Left renal cortex interstitium (tissue), 4 donors: ENCODE data around the gene PLA2G4D. TPM values are rescaled to one million over a fixed set of nuclear protein-coding genes. Genes with fewer than 3 reads are reported as not detected.
"Not testable (repeated sequence)": the region's sequence is repeated elsewhere in the genome, so short reads cannot be mapped to it uniquely, and the experiment has no call there.

Experiments
- DNase-seq, 4 donors: peaks; one replicate each; pipeline ENCODE4 v3.0.0-alpha.2; 2013; ENCODE audit warnings: low read depth in 4 of 4, low spot score in 2 of 4, missing footprints in 1 of 4
- polyA plus RNA-seq, 4 donors: library from polyadenylated mRNA; unstranded; fragments of 120-200 nt; gene quantifications; one replicate each; pipeline ENCODE4 v1.2.1, GENCODE V29; 2013; ENCODE audit not compliant: insufficient read length in 4 of 4

Gene PLA2G4D
- polyA plus RNA-seq, 4 donors: 0.08 to 0.13 (median 0.08) TPM; not detected in 1

GRCh38 chr15:42093966-42094365 lies 396 bp downstream of the PLA2G4D start:
- DNase-seq: no peak

- DNase-seq: no peak
These were observed 1.7 kb downstream of the PLA2G4D start for GRCh38 chr15:42092398-42093318.

- not testable (repeated sequence) for DNase-seq
These were observed 2.5 kb downstream of the PLA2G4D start for GRCh38 chr15:42091753-42092397.

GRCh38 chr15:42090781-42091180 lies 3.6 kb downstream of the PLA2G4D start:
- DNase-seq: no peak

- no peak for DNase-seq
These were observed 4.0 kb downstream of the PLA2G4D start for GRCh38 chr15:42090370-42090769.

- no peak for DNase-seq
These were observed 4.4 kb downstream of the PLA2G4D start for GRCh38 chr15:42089942-42090341.

GRCh38 chr15:42088801-42089640 lies 5.3 kb downstream of the PLA2G4D start:
- no peak for DNase-seq

- DNase-seq: no peak
These were observed 6.2 kb downstream of the PLA2G4D start for GRCh38 chr15:42087926-42088800.

GRCh38 chr15:42087460-42087859 lies 6.9 kb downstream of the PLA2G4D start:
- DNase-seq: no peak

- no peak for DNase-seq
These were observed 8.6 kb downstream of the PLA2G4D start for GRCh38 chr15:42085721-42086120.

GRCh38 chr15:42085236-42085605 lies 9.1 kb downstream of the PLA2G4D start:
- DNase-seq: no peak

- DNase-seq: peak in 2 of 4 donors; percentile 34 to 36
These were observed 9.7 kb downstream of the PLA2G4D start for GRCh38 chr15:42084465-42085235.

- no peak for DNase-seq
These were observed 10.4 kb downstream of the PLA2G4D start for GRCh38 chr15:42083916-42084315.

GRCh38 chr15:42083605-42083908 lies 10.8 kb downstream of the PLA2G4D start:
- no peak for DNase-seq

- no peak for DNase-seq
These were observed 11.3 kb downstream of the PLA2G4D start for GRCh38 chr15:42082823-42083604.

GRCh38 chr15:42082141-42082540 lies 12.2 kb downstream of the PLA2G4D start:
- no peak for DNase-seq

GRCh38 chr15:42080919-42081830 lies 13.2 kb downstream of the PLA2G4D start:
- DNase-seq: no peak
